DOHH2 (cell line): ENCODE measurements around the gene GSG1L.

Source experiments
- H3F3A ChIP-seq: fragments of 200-600 bp; sonication (generic), shearing (Covaris generic); 2 replicates; pipeline ENCODE4 v1.6.0; 2016; ENCODE audit warnings: antibody characterized with exemption, mild to moderate bottlenecking; ENCODE audit not compliant: control insufficient read depth, insufficient read depth
- H3K27ac ChIP-seq: fragments of 200-600 bp; sonication (generic); 2 replicates; pipeline ENCODE4 v1.5.1; 2014; ENCODE audit warnings: low read depth, mild to moderate bottlenecking, low read length, moderate library complexity
- H3K27me3 ChIP-seq: fragments of 200-600 bp; sonication (generic); 2 replicates; pipeline ENCODE4 v1.6.1; 2014; ENCODE audit warnings: mild to moderate bottlenecking, low read length, mixed read lengths; ENCODE audit not compliant: control insufficient read depth
- H3K36me3 ChIP-seq: fragments of 200-600 bp; sonication (generic); 2 replicates; pipeline ENCODE4 v1.6.1; 2014; ENCODE audit warnings: mild to moderate bottlenecking, low read length, moderate library complexity, mixed read lengths; ENCODE audit not compliant: control insufficient read depth
- H3K4me1 ChIP-seq: fragments of 200-600 bp; sonication (generic); 2 replicates; pipeline ENCODE4 v1.6.1; 2014; ENCODE audit warnings: mild to moderate bottlenecking, low read length, mixed read lengths; ENCODE audit not compliant: control insufficient read depth
- H3K4me2 ChIP-seq: fragments of 200-600 bp; sonication (generic); 2 replicates; pipeline ENCODE4 v1.6.0; 2014; ENCODE audit warnings: mild to moderate bottlenecking, low read length, moderate library complexity
- H3K4me3 ChIP-seq: fragments of 200-600 bp; sonication (generic); 2 replicates; pipeline ENCODE4 v1.5.1; 2014; ENCODE audit warnings: mild to moderate bottlenecking, low read length, mixed read lengths
- H3K79me2 ChIP-seq: fragments of 200-600 bp; sonication (generic); 2 replicates; pipeline ENCODE4 v1.6.1; 2014; ENCODE audit warnings: mild to moderate bottlenecking, low read length, mixed read lengths; ENCODE audit not compliant: control insufficient read depth
- H3K9me2 ChIP-seq: fragments of 200-600 bp; sonication (generic); replicated peaks from 2 replicates; pipeline ENCODE4 v1.6.1; 2014; ENCODE audit warnings: mild to moderate bottlenecking, low read length, mixed read lengths; ENCODE audit not compliant: control insufficient read depth
- H3K9me3 ChIP-seq: fragments of 200-600 bp; sonication (generic); 2 replicates; pipeline ENCODE4 v1.6.1; 2014; ENCODE audit warnings: antibody characterized with exemption, low read length, mixed read lengths; ENCODE audit not compliant: control insufficient read depth, insufficient read depth
- H4K20me1 ChIP-seq: fragments of 200-600 bp; sonication (generic); 2 replicates; pipeline ENCODE4 v1.6.0; 2014; ENCODE audit warnings: low read depth, mild to moderate bottlenecking, antibody characterized with exemption, low read length, moderate library complexity; ENCODE audit not compliant: control insufficient read depth, insufficient read depth
- EZH2phosphoT487 ChIP-seq: fragments of 200-600 bp; sonication (generic); IDR thresholded peaks from 2 replicates; pipeline ENCODE4 v1.6.1; 2017; ENCODE audit warnings: borderline replicate concordance, mild to moderate bottlenecking, antibody characterized with exemption, low read length, moderate library complexity, mixed read lengths
- TF ChIP-seq, protein P1 (sequence below): fragments of 200-600 bp; sonication (generic); IDR thresholded peaks from one replicate; pipeline ENCODE4 v1.5.1; 2014; ENCODE audit warnings: antibody characterized with exemption, mild to moderate bottlenecking, low read depth, low read length; ENCODE audit not compliant: poor library complexity, severe bottlenecking

Gene GSG1L

GRCh38 chr16:27756206-27756970 is 307.1 kb downstream of the GSG1L start:
- H3K27ac ChIP-seq, result no peak overlapping the region
- H3K79me2 ChIP-seq, result no peaks in the 10 kb centered on the region
- H3K4me1 ChIP-seq, result no peaks in the 10 kb centered on the region
- TF ChIP-seq, protein P1, sequence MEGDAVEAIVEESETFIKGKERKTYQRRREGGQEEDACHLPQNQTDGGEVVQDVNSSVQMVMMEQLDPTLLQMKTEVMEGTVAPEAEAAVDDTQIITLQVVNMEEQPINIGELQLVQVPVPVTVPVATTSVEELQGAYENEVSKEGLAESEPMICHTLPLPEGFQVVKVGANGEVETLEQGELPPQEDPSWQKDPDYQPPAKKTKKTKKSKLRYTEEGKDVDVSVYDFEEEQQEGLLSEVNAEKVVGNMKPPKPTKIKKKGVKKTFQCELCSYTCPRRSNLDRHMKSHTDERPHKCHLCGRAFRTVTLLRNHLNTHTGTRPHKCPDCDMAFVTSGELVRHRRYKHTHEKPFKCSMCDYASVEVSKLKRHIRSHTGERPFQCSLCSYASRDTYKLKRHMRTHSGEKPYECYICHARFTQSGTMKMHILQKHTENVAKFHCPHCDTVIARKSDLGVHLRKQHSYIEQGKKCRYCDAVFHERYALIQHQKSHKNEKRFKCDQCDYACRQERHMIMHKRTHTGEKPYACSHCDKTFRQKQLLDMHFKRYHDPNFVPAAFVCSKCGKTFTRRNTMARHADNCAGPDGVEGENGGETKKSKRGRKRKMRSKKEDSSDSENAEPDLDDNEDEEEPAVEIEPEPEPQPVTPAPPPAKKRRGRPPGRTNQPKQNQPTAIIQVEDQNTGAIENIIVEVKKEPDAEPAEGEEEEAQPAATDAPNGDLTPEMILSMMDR, result no peak
- no peak for TF ChIP-seq EZH2phosphoT487
- H4K20me1 ChIP-seq, result no peaks in the 10 kb centered on the region
- H3K9me3 ChIP-seq, result no peaks in the 10 kb centered on the region
- no peaks in the 10 kb centered on the region for H3K36me3 ChIP-seq
- no peaks in the 10 kb centered on the region for H3K27me3 ChIP-seq
- H3K4me2 ChIP-seq, result no peak overlapping the region
- no peaks in the 10 kb centered on the region for H3F3A ChIP-seq
- no peak overlapping the region for H3K4me3 ChIP-seq
- no peaks in the 10 kb centered on the region for H3K9me2 ChIP-seq

GRCh38 chr16:27754788-27755690 is 308.5 kb downstream of the GSG1L start:
- Histone ChIP-seq H3K27me3 (no peaks in the 10 kb centered on the region), H3K79me2 (no peaks in the 10 kb centered on the region), H3K9me2 (no peaks in the 10 kb centered on the region), H3F3A (no peaks in the 10 kb centered on the region), H3K4me3 (no peak overlapping the region), H3K27ac (no peak overlapping the region), H3K4me2 (no peak overlapping the region), H4K20me1 (no peaks in the 10 kb centered on the region), H3K9me3 (no peaks in the 10 kb centered on the region), H3K36me3 (no peaks in the 10 kb centered on the region), H3K4me1 (no peaks in the 10 kb centered on the region)
- TF ChIP-seq, protein P1, result peak; percentile 12
- no peak for TF ChIP-seq EZH2phosphoT487

DNA sequence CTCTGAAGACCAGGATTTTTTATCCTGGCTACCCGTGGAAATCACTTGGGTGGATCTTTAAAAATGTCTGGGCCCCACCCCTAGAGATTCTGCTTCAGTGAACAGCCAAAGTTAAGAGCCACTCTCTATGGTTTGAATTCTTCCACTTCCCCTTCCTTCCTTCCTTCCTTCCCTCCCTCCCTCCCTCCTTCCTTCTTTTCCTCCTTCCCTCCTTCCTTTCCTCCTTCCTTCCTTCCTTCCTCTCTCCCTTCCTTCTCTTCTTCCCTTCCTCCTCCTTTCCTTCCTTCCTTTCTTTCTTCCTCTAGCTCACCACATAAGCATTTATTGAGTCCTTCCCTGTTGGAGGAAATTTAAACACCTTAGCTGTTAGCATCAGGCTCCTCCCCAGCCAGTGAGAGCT is 310.0 kb downstream of the GSG1L start:
- no peak overlapping the region for H3K4me2 ChIP-seq

More for the DNA sequence above, 310.0 kb downstream of the GSG1L start:
- Histone ChIP-seq H3K9me3 (no peaks in the 10 kb centered on the region), H3K27me3 (no peaks in the 10 kb centered on the region), H3K4me1 (no peaks in the 10 kb centered on the region), H4K20me1 (no peaks in the 10 kb centered on the region), H3K9me2 (no peaks in the 10 kb centered on the region), H3K4me3 (no peak overlapping the region), H3K36me3 (no peaks in the 10 kb centered on the region), H3K27ac (no peak overlapping the region), H3F3A (no peaks in the 10 kb centered on the region), H3K79me2 (no peaks in the 10 kb centered on the region)
- no peak for TF ChIP-seq EZH2phosphoT487
- TF ChIP-seq, protein P1, result no peak
